HEK293T (cell line): ENCODE results near the gene CGNL1.

Experiments
- ARNT ChIP-seq: fragments of 450-650 bp; IDR thresholded peaks from 2 replicates; pipeline ENCODE4 v1.6.1; 2017; ENCODE audit warnings: mild to moderate bottlenecking
- BHLHE40 ChIP-seq: fragments of 450-650 bp; IDR thresholded peaks from 2 replicates; pipeline ENCODE4 v1.6.1; 2016; ENCODE audit warnings: mild to moderate bottlenecking, moderate library complexity, borderline replicate concordance
- CTBP1 ChIP-seq: fragments of 450-650 bp; IDR thresholded peaks from 2 replicates; pipeline ENCODE4 v1.6.1; 2016; ENCODE audit warnings: borderline replicate concordance
- ELF4 ChIP-seq: fragments of 450-650 bp; IDR thresholded peaks from 2 replicates; pipeline ENCODE4 v1.6.1; 2017; ENCODE audit warnings: antibody characterized with exemption
- FOXK2 ChIP-seq: fragments of 450-650 bp; IDR thresholded peaks from 2 replicates; pipeline ENCODE4 v1.6.1; 2016; ENCODE audit warnings: mild to moderate bottlenecking
- FOXM1 ChIP-seq: fragments of 450-650 bp; IDR thresholded peaks from 2 replicates; pipeline ENCODE4 v1.6.1; 2017; ENCODE audit warnings: mild to moderate bottlenecking, borderline replicate concordance
- L3MBTL2 ChIP-seq: fragments of 450-650 bp; conservative IDR thresholded peaks from 2 replicates; pipeline ENCODE4 v1.6.1; 2016; ENCODE audit warnings: mild to moderate bottlenecking
- PKNOX1 ChIP-seq: fragments of 450-650 bp; IDR thresholded peaks from 2 replicates; pipeline ENCODE4 v1.6.1; 2016
- SP1 ChIP-seq: fragments of 450-650 bp; IDR thresholded peaks from 2 replicates; pipeline ENCODE4 v1.6.1; 2017
- SUZ12 ChIP-seq: fragments of 450-650 bp; IDR thresholded peaks from 2 replicates; pipeline ENCODE4 v1.6.1; 2016; ENCODE audit warnings: mild to moderate bottlenecking
- ZNF384 ChIP-seq: fragments of 450-650 bp; IDR thresholded peaks from 2 replicates; pipeline ENCODE4 v1.6.1; 2016

GRCh38 chr15:57494581-57494980, 118.3 kb downstream of the CGNL1 start:
- no peak for TF ChIP-seq PKNOX1
- TF ChIP-seq ELF4: no peak
- no peak for TF ChIP-seq FOXM1
- TF ChIP-seq BHLHE40: no peak
- no peak for TF ChIP-seq L3MBTL2
- TF ChIP-seq FOXK2: no peak
- no peak for TF ChIP-seq ARNT
- TF ChIP-seq CTBP1: no peak
- no peak for TF ChIP-seq SP1
- TF ChIP-seq SUZ12: no peak
- TF ChIP-seq ZNF384: no peak
